Trophoblast cell (in vitro differentiated cells and primary cell): ENCODE data around the gene POGZ.

ENCODE experiments used
- DNase-seq, 2 donors: peaks; one replicate each; pipeline ENCODE4 v3.0.0-alpha.2; 2016
- H2AFZ ChIP-seq: 2 replicates; pipeline ENCODE4 v1.6.1; 2013; ENCODE audit warnings: low read length, moderate library complexity, mild to moderate bottlenecking; ENCODE audit not compliant: insufficient read depth, poor library complexity
- H2AK5ac ChIP-seq: 2 replicates; pipeline ENCODE4 v1.6.1; 2013; ENCODE audit warnings: mild to moderate bottlenecking, low read length
- H2BK120ac ChIP-seq: 2 replicates; pipeline ENCODE4 v1.6.1; 2013; ENCODE audit warnings: low read length, mild to moderate bottlenecking, moderate library complexity; ENCODE audit not compliant: insufficient read depth, poor library complexity
- H2BK12ac ChIP-seq: 2 replicates; pipeline ENCODE4 v1.6.1; 2013; ENCODE audit warnings: mild to moderate bottlenecking, low read length, moderate library complexity
- H2BK5ac ChIP-seq: 2 replicates; pipeline ENCODE4 v1.6.1; 2013; ENCODE audit warnings: low read length, low read depth, moderate library complexity, mild to moderate bottlenecking; ENCODE audit not compliant: poor library complexity
- H3K14ac ChIP-seq: 2 replicates; pipeline ENCODE4 v1.6.1; 2013; ENCODE audit warnings: mild to moderate bottlenecking, low read length
- H3K18ac ChIP-seq: 2 replicates; pipeline ENCODE4 v1.6.1; 2013; ENCODE audit warnings: mild to moderate bottlenecking, low read length
- H3K23ac ChIP-seq: 2 replicates; pipeline ENCODE4 v1.6.1; 2013; ENCODE audit warnings: low read length
- H3K27ac ChIP-seq: 2 replicates; pipeline ENCODE4 v1.5.1; 2013; ENCODE audit warnings: low read depth, mild to moderate bottlenecking, inconsistent platforms, low read length, moderate library complexity
- H3K27me3 ChIP-seq: 2 replicates; pipeline ENCODE4 v1.6.1; 2013; ENCODE audit warnings: inconsistent platforms, mild to moderate bottlenecking, low read length, moderate library complexity; ENCODE audit not compliant: insufficient read depth
- H3K36me3 ChIP-seq, 2 experiments: 1 replicate in 1 of 2; 2 replicates in 1 of 2; pipeline ENCODE4 v1.6.1; 2013; ENCODE audit warnings: low read length in 2 of 2, mild to moderate bottlenecking in 2 of 2, moderate library complexity in 1 of 2; ENCODE audit not compliant: insufficient read depth in 2 of 2, control insufficient read depth in 1 of 2
- H3K4ac ChIP-seq: 2 replicates; pipeline ENCODE4 v1.6.1; 2013; ENCODE audit warnings: low read depth, mild to moderate bottlenecking, low read length, moderate library complexity
- H3K4me1 ChIP-seq, 2 experiments: 1 replicate in 1 of 2; 2 replicates in 1 of 2; pipeline ENCODE4 v1.6.1; 2013; ENCODE audit warnings: low read length in 2 of 2, mild to moderate bottlenecking in 2 of 2, moderate library complexity in 1 of 2; ENCODE audit not compliant: insufficient read depth in 2 of 2, control insufficient read depth in 1 of 2
- H3K4me2 ChIP-seq: 2 replicates; pipeline ENCODE4 v1.6.1; 2013; ENCODE audit warnings: inconsistent platforms, mild to moderate bottlenecking, low read length, moderate library complexity
- H3K4me3 ChIP-seq: 2 replicates; pipeline ENCODE4 v1.5.1; 2013; ENCODE audit warnings: mild to moderate bottlenecking, low read depth, low read length, inconsistent platforms
- H3K79me1 ChIP-seq: one replicate; pipeline ENCODE4 v1.6.1; 2013; ENCODE audit warnings: low read length
- H3K79me2 ChIP-seq: 2 replicates; pipeline ENCODE4 v1.6.1; 2013; ENCODE audit warnings: low read length, mild to moderate bottlenecking; ENCODE audit not compliant: control insufficient read depth, insufficient read depth, poor library complexity
- H3K9ac ChIP-seq: 2 replicates; pipeline ENCODE4 v1.6.1; 2013; ENCODE audit warnings: mild to moderate bottlenecking, low read length
- H3K9me3 ChIP-seq: 2 replicates; pipeline ENCODE4 v1.6.1; 2013; ENCODE audit warnings: low read depth, mild to moderate bottlenecking, control low read depth, inconsistent platforms, low read length; ENCODE audit not compliant: insufficient read depth
- H4K12ac ChIP-seq: 2 replicates; pipeline ENCODE4 v1.6.1; 2013; ENCODE audit warnings: low read depth, mild to moderate bottlenecking, low read length, moderate library complexity
- H4K8ac ChIP-seq: 2 replicates; pipeline ENCODE4 v1.6.1; 2013; ENCODE audit warnings: low read depth, mild to moderate bottlenecking, low read length, moderate library complexity
- H4K91ac ChIP-seq: one replicate; pipeline ENCODE4 v1.6.1; 2013; ENCODE audit warnings: low read depth, mild to moderate bottlenecking, low read length, moderate library complexity
- WGBS: extraction: QIAGEN DNeasy Blood & Tissue Kit; methylation state at CpG from one replicate; pipeline ENCODE4 v1.1.7; 2013; ENCODE audit warnings: missing lambda C conversion rate; ENCODE audit not compliant: insufficient read length, insufficient coverage; ENCODE audit errors: extremely low coverage; 5-methylcytosine and 5-hydroxymethylcytosine counted together

POGZ gene

GRCh38 chr1:151482017-151482416 is 22.7 kb upstream of the POGZ start:
- H2BK5ac ChIP-seq, result no peak overlapping the region
- H3K14ac ChIP-seq, result no peak overlapping the region
- H2AFZ ChIP-seq, result no peak overlapping the region
- no CpG with 5 or more reads among the region's 1 CpG for WGBS
- H3K4me1 ChIP-seq, result no peaks in the 10 kb centered on the region
- H3K4ac ChIP-seq, result no peak overlapping the region
- H3K36me3 ChIP-seq, result no peaks in the 10 kb centered on the region
- H3K27ac ChIP-seq, result no peak overlapping the region
- no peak overlapping the region for H2BK12ac ChIP-seq
- no peaks in the 10 kb centered on the region for H3K79me2 ChIP-seq
- no peak overlapping the region for H3K18ac ChIP-seq
- no peak overlapping the region for H3K4me2 ChIP-seq
- no peak for DNase-seq
- no peak overlapping the region for H4K8ac ChIP-seq
- H3K23ac ChIP-seq, result no peak overlapping the region
- no peak overlapping the region for H3K9ac ChIP-seq
- H2BK120ac ChIP-seq, result no peak overlapping the region
- H3K9me3 ChIP-seq, result no peaks in the 10 kb centered on the region
- H3K27me3 ChIP-seq, result no peaks in the 10 kb centered on the region
- H2AK5ac ChIP-seq, result no peak overlapping the region
- no peaks in the 10 kb centered on the region for H3K79me1 ChIP-seq
- no peak overlapping the region for H4K12ac ChIP-seq
- no peak overlapping the region for H3K4me3 ChIP-seq
- no peak overlapping the region for H4K91ac ChIP-seq

- no peak overlapping the region for H4K8ac ChIP-seq
- no peaks in the 10 kb centered on the region for H3K79me1 ChIP-seq
- H3K9me3 ChIP-seq, result no peaks in the 10 kb centered on the region
- no peak overlapping the region for H2BK5ac ChIP-seq
- H3K23ac ChIP-seq, result no peak overlapping the region
- H3K4me1 ChIP-seq, result no peaks in the 10 kb centered on the region
- H2AK5ac ChIP-seq, result no peak overlapping the region
- no peaks in the 10 kb centered on the region for H3K36me3 ChIP-seq
- no peak overlapping the region for H3K4me3 ChIP-seq
- no peak overlapping the region for H4K12ac ChIP-seq
- no peak overlapping the region for H3K9ac ChIP-seq
- H3K27me3 ChIP-seq, result no peaks in the 10 kb centered on the region
- no peak overlapping the region for H3K18ac ChIP-seq
- no peak overlapping the region for H3K4me2 ChIP-seq
- H2BK120ac ChIP-seq, result no peak overlapping the region
- H2BK12ac ChIP-seq, result no peak overlapping the region
- H3K79me2 ChIP-seq, result no peaks in the 10 kb centered on the region
- WGBS, result no CpG with 5 or more reads among the region's 5 CpGs
- no peak overlapping the region for H2AFZ ChIP-seq
- H3K27ac ChIP-seq, result no peak overlapping the region
- H3K14ac ChIP-seq, result no peak overlapping the region
- no peak overlapping the region for H3K4ac ChIP-seq
- no peak overlapping the region for H4K91ac ChIP-seq
- DNase-seq, result no peak
These were observed 20.2 kb upstream of the POGZ start for GRCh38 chr1:151479462-151479861.

GRCh38 chr1:151478923-151479322 is 19.6 kb upstream of the POGZ start:
- no peaks in the 10 kb centered on the region for H3K79me1 ChIP-seq
- no peak overlapping the region for H4K8ac ChIP-seq
- H3K4me3 ChIP-seq, result no peak overlapping the region
- no peaks in the 10 kb centered on the region for H3K9me3 ChIP-seq
- H3K4me2 ChIP-seq, result no peak overlapping the region
- no peaks in the 10 kb centered on the region for H3K79me2 ChIP-seq
- no peak overlapping the region for H2BK12ac ChIP-seq
- H3K4ac ChIP-seq, result no peak overlapping the region
- no peak overlapping the region for H2BK120ac ChIP-seq
- H3K36me3 ChIP-seq, result no peaks in the 10 kb centered on the region
- no peak for DNase-seq
- no peak overlapping the region for H3K9ac ChIP-seq
- no peak overlapping the region for H2AK5ac ChIP-seq
- no peak overlapping the region for H3K27ac ChIP-seq
- H3K4me1 ChIP-seq, result no peaks in the 10 kb centered on the region
- H3K14ac ChIP-seq, result no peak overlapping the region
- no peak overlapping the region for H4K91ac ChIP-seq
- no peak overlapping the region for H3K18ac ChIP-seq
- no peak overlapping the region for H2AFZ ChIP-seq
- H2BK5ac ChIP-seq, result no peak overlapping the region
- H4K12ac ChIP-seq, result no peak overlapping the region
- WGBS, result no CpG with 5 or more reads among the region's 2 CpGs
- no peak overlapping the region for H3K23ac ChIP-seq
- H3K27me3 ChIP-seq, result no peaks in the 10 kb centered on the region

- no peak overlapping the region for H2BK120ac ChIP-seq
- H2AK5ac ChIP-seq, result no peak overlapping the region
- no peak overlapping the region for H4K12ac ChIP-seq
- H3K27me3 ChIP-seq, result no peaks in the 10 kb centered on the region
- H3K4ac ChIP-seq, result no peak overlapping the region
- no CpG with 5 or more reads among the region's 1 CpG for WGBS
- H3K79me2 ChIP-seq, result peaks cover 2% of the 10 kb centered on the region
- no peak overlapping the region for H2BK5ac ChIP-seq
- peaks cover 3% of the 10 kb centered on the region for H3K79me1 ChIP-seq
- H2BK12ac ChIP-seq, result no peak overlapping the region
- H3K9ac ChIP-seq, result no peak overlapping the region
- H2AFZ ChIP-seq, result no peak overlapping the region
- no peak overlapping the region for H3K4me3 ChIP-seq
- H3K4me2 ChIP-seq, result no peak overlapping the region
- no peak overlapping the region for H3K18ac ChIP-seq
- H3K4me1 ChIP-seq, result no peaks in the 10 kb centered on the region
- H3K23ac ChIP-seq, result no peak overlapping the region
- no peak overlapping the region for H3K27ac ChIP-seq
- H3K9me3 ChIP-seq, result no peaks in the 10 kb centered on the region
- H4K91ac ChIP-seq, result no peak overlapping the region
- H4K8ac ChIP-seq, result no peak overlapping the region
- H3K14ac ChIP-seq, result no peak overlapping the region
- no peaks in the 10 kb centered on the region for H3K36me3 ChIP-seq
- DNase-seq, result no peak
These were observed 19.0 kb upstream of the POGZ start for GRCh38 chr1:151478140-151478812.
